Panc1 (cell line): ENCODE results near the gene CCHCR1. TPM values are rescaled to one million over a fixed set of nuclear protein-coding genes. Genes with fewer than 3 reads are reported as not detected.
"Not testable (repeated sequence)": the region's sequence is repeated elsewhere in the genome, so short reads cannot be mapped to it uniquely, and the experiment has no call there.

ENCODE experiments used
- ATAC-seq: fragments of 200-7000 bp; cut with Tn5 transposase; 2 replicates; pipeline ENCODE4 v1.9.1; 2020; ENCODE audit warnings: mild to moderate bottlenecking, moderate library complexity
- BruUV-seq: library from RNA; stranded (reverse); fragments of 400-500 nt; replicated peaks from 2 replicates; lab custom pipeline; 2021; lab: Mats Ljungman, UMichigan
- CTCF ChIA-PET: fragments of 300-600 bp; sonication (Branson Sonifier 250); formaldehyde crosslinking; loops from one replicate; lab custom pipeline; 2022; ENCODE audit warnings: antibody characterized with exemption; lab: Charles Lee
- POLR2A ChIA-PET: fragments of 300-600 bp; sonication (Branson Sonifier 250); formaldehyde crosslinking; loops from one replicate; lab custom pipeline; 2022; ENCODE audit warnings: antibody characterized with exemption; lab: Charles Lee
- DNase-seq: peaks from one replicate; pipeline ENCODE4 v3.0.0-alpha.2; 2010; ENCODE audit warnings: low read depth, low spot score
- H3K27ac ChIP-seq: 2 replicates; pipeline ENCODE4 v1.5.1; 2011; ENCODE audit warnings: mild to moderate bottlenecking, low read length, inconsistent platforms
- H3K27me3 ChIP-seq: fragments of 200-500 bp; sonication (Bioruptor generic); 2 replicates; pipeline ENCODE4 v1.6.0; 2014; ENCODE audit warnings: low read length, inconsistent platforms; ENCODE audit not compliant: control insufficient read depth, insufficient read depth
- H3K36me3 ChIP-seq: fragments of 200-500 bp; sonication (Bioruptor generic); 2 replicates; pipeline ENCODE4 v1.5.1; 2014; ENCODE audit warnings: inconsistent platforms, mild to moderate bottlenecking, low read length, moderate library complexity; ENCODE audit not compliant: control insufficient read depth, insufficient read depth
- H3K4me1 ChIP-seq: 2 replicates; pipeline ENCODE4 v1.5.1; 2011; ENCODE audit warnings: inconsistent platforms, mild to moderate bottlenecking, low read length, moderate library complexity; ENCODE audit not compliant: control insufficient read depth, insufficient read depth
- H3K4me3 ChIP-seq, 2 experiments: 2 replicates each; pipeline ENCODE4 v1.5.1; 2011 to 2012; ENCODE audit warnings: low read depth in 2 of 2, low read length in 2 of 2, mild to moderate bottlenecking in 2 of 2, inconsistent platforms in 1 of 2, moderate library complexity in 1 of 2
- H3K9me3 ChIP-seq: fragments of 200-500 bp; sonication (Bioruptor generic); 2 replicates; pipeline ENCODE4 v1.5.1; 2014; ENCODE audit warnings: low read depth, mild to moderate bottlenecking, inconsistent platforms, low read length, moderate library complexity; ENCODE audit not compliant: control insufficient read depth, insufficient read depth
- CTCF ChIP-seq: fragments of 450-650 bp; IDR thresholded peaks from 2 replicates; pipeline ENCODE4 v1.5.1; 2017; ENCODE audit warnings: mild to moderate bottlenecking
- POLR2AphosphoS5 ChIP-seq: IDR thresholded peaks from 2 replicates; pipeline ENCODE4 v1.6.1; 2012; ENCODE audit warnings: mild to moderate bottlenecking, low read depth, low read length, moderate library complexity
- SIN3A ChIP-seq: IDR thresholded peaks from 2 replicates; pipeline ENCODE4 v1.6.1; 2012; ENCODE audit warnings: low read depth, mild to moderate bottlenecking, low read length, moderate library complexity, borderline replicate concordance; ENCODE audit not compliant: insufficient read depth
- TCF7L2 ChIP-seq: IDR thresholded peaks from 2 replicates; pipeline ENCODE4 v1.6.1; 2011; ENCODE audit warnings: mild to moderate bottlenecking, low read depth, low read length, inconsistent platforms
- in situ Hi-C: cut with HindIII; loops from 2 replicates; pipeline ENCODE4 v1.10.0; 2016; ENCODE audit warnings: low sequenced_read_pairs, low pct_unique_long_range_greater_than_20kb
- intact Hi-C: fragments of 100-400 bp; cut with micrococcal nuclease; formaldehyde crosslinking; loops from one replicate; pipeline ENCODE4 v1.10.0; 2022; ENCODE audit not compliant: unreplicated experiment
- total RNA-seq: library from RNA; stranded (reverse); gene quantifications from one replicate; pipeline ENCODE4 v1.2.1, GENCODE V29; 2021; ENCODE audit not compliant: unreplicated experiment
- TF ChIP-seq, protein P1 (sequence below), 2 experiments: IDR thresholded peaks; 2 replicates each; pipeline ENCODE4 v1.6.1; 2011 to 2012; ENCODE audit warnings: low read depth in 2 of 2, control low read depth in 1 of 2, low read length in 1 of 2, mild to moderate bottlenecking in 1 of 2, moderate library complexity in 1 of 2; ENCODE audit not compliant: insufficient read depth in 1 of 2

Gene CCHCR1
- total RNA-seq, 1 experiment from 2014 or later = 37.1 TPM

- TF ChIP-seq CTCF = no peak
- TF ChIP-seq TCF7L2 = no peak
- no peak for TF ChIP-seq POLR2AphosphoS5
- TF ChIP-seq, protein P1, sequence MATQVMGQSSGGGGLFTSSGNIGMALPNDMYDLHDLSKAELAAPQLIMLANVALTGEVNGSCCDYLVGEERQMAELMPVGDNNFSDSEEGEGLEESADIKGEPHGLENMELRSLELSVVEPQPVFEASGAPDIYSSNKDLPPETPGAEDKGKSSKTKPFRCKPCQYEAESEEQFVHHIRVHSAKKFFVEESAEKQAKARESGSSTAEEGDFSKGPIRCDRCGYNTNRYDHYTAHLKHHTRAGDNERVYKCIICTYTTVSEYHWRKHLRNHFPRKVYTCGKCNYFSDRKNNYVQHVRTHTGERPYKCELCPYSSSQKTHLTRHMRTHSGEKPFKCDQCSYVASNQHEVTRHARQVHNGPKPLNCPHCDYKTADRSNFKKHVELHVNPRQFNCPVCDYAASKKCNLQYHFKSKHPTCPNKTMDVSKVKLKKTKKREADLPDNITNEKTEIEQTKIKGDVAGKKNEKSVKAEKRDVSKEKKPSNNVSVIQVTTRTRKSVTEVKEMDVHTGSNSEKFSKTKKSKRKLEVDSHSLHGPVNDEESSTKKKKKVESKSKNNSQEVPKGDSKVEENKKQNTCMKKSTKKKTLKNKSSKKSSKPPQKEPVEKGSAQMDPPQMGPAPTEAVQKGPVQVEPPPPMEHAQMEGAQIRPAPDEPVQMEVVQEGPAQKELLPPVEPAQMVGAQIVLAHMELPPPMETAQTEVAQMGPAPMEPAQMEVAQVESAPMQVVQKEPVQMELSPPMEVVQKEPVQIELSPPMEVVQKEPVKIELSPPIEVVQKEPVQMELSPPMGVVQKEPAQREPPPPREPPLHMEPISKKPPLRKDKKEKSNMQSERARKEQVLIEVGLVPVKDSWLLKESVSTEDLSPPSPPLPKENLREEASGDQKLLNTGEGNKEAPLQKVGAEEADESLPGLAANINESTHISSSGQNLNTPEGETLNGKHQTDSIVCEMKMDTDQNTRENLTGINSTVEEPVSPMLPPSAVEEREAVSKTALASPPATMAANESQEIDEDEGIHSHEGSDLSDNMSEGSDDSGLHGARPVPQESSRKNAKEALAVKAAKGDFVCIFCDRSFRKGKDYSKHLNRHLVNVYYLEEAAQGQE (IDR thresholded peaks at IDR 0.05; ENCODE audit: insufficient read depth in 1 of 2, low read depth in 2 of 2, low read length in 1 of 2) = no peak
- no peak for TF ChIP-seq SIN3A
- ATAC-seq (no peak), DNase-seq (no peak)
- in situ Hi-C loops (no loop called here), intact Hi-C loops (no loop called here)
- Histone ChIP-seq H3K27me3 (no peaks in the 10 kb centered on the region), H3K36me3 (no peaks in the 10 kb centered on the region), H3K9me3 (no peaks in the 10 kb centered on the region), H3K4me1 (peaks cover 3% of the 10 kb centered on the region), H3K4me3 (no peak overlapping the region), H3K27ac (no peak overlapping the region)
- POLR2A ChIA-PET = no interaction called here
- CTCF ChIA-PET = interaction anchor here (0.6 kb wide), 1 partner anchor 26 kb away, joined by 3 read pairs; no protein-coding TSS in a partner anchor
- no TSS peak for BruUV-seq
These were observed 32.9 kb upstream of the CCHCR1 start for GRCh38 chr6:31190488-31190887.

DNA sequence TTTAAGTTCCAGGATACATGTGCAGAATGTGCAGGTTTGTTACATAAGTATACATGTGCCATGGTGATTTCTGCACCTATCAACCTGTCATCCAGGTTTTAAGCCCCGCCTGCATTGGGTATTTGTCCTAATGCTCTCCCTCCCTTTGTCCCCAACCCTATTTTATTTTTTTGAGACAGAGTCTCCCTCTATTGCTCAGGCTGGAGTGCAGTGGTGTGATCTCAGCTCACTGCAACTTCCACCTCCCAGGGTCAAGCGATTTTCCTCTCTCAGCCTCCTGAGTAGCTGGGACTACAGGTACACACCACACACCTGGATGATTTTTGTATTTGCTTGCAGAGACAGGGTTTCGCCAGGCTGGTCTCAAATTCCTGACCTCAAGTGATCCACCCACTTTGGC is 31.6 kb upstream of the CCHCR1 start:
- H3K27ac ChIP-seq, in situ Hi-C loops, BruUV-seq, H3K4me1 ChIP-seq, H3K4me3 ChIP-seq, H3K36me3 ChIP-seq, ATAC-seq, intact Hi-C loops, CTCF ChIA-PET, H3K9me3 ChIP-seq, H3K27me3 ChIP-seq, POLR2A ChIA-PET, DNase-seq: not testable (repeated sequence)

DNA sequence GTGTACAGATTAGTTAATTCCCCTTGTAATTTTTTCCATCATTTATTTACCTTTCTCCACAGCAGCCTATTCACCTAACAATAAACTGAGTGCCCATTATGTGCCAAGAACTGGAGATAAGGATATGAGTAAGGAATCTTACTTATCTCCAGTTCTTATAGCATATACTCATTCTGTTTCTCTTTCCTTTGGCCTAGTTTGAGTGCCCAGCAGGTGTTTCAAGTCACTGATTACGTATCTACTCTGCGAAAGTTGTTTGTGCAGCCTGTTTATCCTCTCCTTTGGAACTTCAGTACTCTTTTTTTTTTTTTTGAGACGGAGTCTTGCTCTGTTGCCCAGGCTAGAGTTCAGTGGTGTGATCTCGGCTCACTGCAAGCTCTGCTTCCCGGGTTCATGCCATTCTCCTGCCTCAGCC is 30.2 kb upstream of the CCHCR1 start:
- peak; percentile 57 for ATAC-seq
- H3K4me1 ChIP-seq = no peaks in the 10 kb centered on the region
- H3K36me3 ChIP-seq = no peaks in the 10 kb centered on the region
- TF ChIP-seq TCF7L2 = no peak
- TF ChIP-seq CTCF = no peak
- TF ChIP-seq POLR2AphosphoS5 = no peak
- in situ Hi-C loops = no loop called here
- no peak overlapping the region for H3K4me3 ChIP-seq
- CTCF ChIA-PET = no interaction called here
- intact Hi-C loops = no loop called here
- POLR2A ChIA-PET = no interaction called here
- no peaks in the 10 kb centered on the region for H3K27me3 ChIP-seq
- no peak for DNase-seq
- H3K9me3 ChIP-seq = no peaks in the 10 kb centered on the region
- H3K27ac ChIP-seq = no peak overlapping the region
- no TSS peak for BruUV-seq
